GM19467 (cell line): ENCODE measurements around the gene CABP5.
"Not testable (repeated sequence)": the region's sequence is repeated elsewhere in the genome, so short reads cannot be mapped to it uniquely, and the experiment has no call there.

Source experiments
- ATAC-seq: cut with Tn5 transposase; IDR thresholded peaks from one replicate; pipeline ENCODE4 v1.9.1; 2021; ENCODE audit warnings: mild to moderate bottlenecking, moderate library complexity; ENCODE audit not compliant: unreplicated experiment

CABP5 gene

GRCh38 chr19:48043675-48044258 lies at the start of gene CABP5:
TSS of gene CABP5 (minus strand) at chr19:48044079. CDS start at chr19:48043922, 157 bp downstream.
- ATAC-seq: no peak

DNA sequence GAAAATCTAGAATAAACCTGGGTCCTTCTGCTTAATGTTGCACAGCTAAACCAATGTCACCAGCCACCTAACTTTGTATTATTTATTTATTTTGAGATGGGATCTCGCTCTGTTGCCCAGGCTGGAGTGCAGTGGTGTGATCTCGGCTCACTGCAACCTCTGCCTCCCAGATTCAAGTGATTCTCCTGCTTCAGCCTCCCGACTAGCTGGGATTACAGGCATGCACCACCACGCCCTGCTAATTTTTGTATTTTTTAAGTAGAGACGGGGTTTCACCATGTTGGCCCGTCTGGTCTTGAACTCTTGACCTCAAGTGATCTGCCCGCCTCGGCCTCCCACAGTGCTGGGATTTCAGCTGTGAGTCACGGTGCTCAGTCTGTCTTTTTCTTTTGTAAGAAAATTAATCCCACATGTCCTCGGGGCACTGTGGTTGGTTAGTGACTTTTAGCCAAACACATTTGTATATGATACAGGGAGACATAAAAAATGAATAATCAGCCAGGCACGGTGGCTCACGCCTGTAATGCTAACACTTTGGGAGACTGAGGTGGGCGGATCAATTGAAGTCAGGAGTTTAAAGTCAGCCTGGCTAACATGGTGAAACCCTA lies 47.3 kb upstream of the CABP5 start:
- not testable (repeated sequence) for ATAC-seq

GRCh38 chr19:48090281-48090802 lies 46.5 kb upstream of the CABP5 start:
- ATAC-seq: no peak

GRCh38 chr19:48088991-48089390 lies 45.1 kb upstream of the CABP5 start:
- ATAC-seq: not testable (repeated sequence)

- ATAC-seq: no peak
These were observed 42.3 kb upstream of the CABP5 start for GRCh38 chr19:48085904-48086864.

DNA sequence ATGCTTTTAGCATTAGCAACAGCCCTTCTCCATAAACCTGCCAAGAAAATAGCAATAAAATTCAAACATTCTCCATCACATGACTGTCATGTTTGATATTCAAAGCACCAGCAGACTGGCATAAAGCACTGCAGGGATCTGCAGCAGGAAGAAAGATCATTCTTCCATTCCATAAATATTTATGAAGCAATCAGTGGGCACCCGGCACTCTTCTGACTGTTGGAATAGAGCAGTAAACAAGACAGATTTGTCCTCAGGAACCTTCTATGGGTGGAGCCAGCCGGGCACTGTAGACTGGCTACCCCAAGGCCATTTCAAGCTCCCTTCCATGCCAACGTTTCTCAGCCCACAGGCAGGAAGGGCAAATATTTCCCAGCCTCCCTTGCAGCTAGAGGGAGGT lies 41.2 kb upstream of the CABP5 start:
- no peak for ATAC-seq

GRCh38 chr19:48081106-48081505 lies 37.2 kb upstream of the CABP5 start:
- no peak for ATAC-seq

GRCh38 chr19:48070177-48070769 lies 26.4 kb upstream of the CABP5 start:
- not testable (repeated sequence) for ATAC-seq

- no peak for ATAC-seq
These were observed 25.6 kb upstream of the CABP5 start for GRCh38 chr19:48069435-48069834.

GRCh38 chr19:48064509-48064908 lies 20.6 kb upstream of the CABP5 start:
- ATAC-seq: no peak

- no peak for ATAC-seq
These were observed 17.8 kb upstream of the CABP5 start for GRCh38 chr19:48061401-48062344.

- no peak for ATAC-seq
These were observed 16.5 kb upstream of the CABP5 start for GRCh38 chr19:48060381-48060780.

DNA sequence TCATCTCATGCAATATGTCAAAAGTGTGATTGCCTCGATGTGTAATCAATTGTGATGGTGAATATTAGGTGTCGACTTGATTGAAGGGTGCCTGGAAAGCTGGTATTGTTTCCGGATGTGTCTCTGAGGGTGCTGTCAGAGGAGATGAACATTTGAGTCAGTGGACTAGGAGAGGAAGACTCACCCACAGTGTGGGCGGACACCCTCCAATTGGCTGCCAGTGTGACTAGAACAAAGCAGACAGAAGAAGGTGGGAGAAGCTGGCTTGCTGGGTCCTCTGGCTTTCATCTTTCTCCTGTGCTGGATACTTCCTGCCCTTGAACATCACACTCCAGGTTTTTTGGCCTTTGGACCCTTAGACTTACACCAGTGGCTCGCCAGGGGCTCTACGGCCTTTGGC lies 15.5 kb upstream of the CABP5 start:
- ATAC-seq: no peak

DNA sequence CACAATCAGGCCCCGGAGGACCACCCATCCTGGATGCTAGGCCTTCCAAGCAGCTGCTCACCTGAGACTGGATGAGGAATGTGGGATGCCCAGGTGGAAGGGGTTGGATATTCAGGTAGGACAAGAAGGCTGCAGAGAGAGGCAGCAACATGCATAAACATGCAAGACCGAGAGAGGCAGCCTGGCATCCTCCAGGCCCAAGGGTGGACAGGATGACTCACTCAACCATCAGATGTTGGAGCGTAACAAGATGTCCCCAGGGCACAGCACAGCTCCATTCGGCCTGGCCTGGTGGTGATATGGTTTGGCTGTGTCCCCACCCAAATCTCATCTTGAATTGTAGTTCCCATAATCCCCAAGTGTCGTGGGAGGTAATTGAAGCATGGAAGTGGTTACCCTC lies 10.0 kb upstream of the CABP5 start:
- ATAC-seq: no peak

GRCh38 chr19:48053076-48053475 lies 9.2 kb upstream of the CABP5 start:
- ATAC-seq: no peak

- ATAC-seq: no peak
These were observed 7.6 kb upstream of the CABP5 start for GRCh38 chr19:48051335-48052033.

- no peak for ATAC-seq
These were observed 682 bp upstream of the CABP5 start for GRCh38 chr19:48044561-48044960.

- no peak for ATAC-seq
These were observed 1.9 kb downstream of the CABP5 start for GRCh38 chr19:48041877-48042580.

DNA sequence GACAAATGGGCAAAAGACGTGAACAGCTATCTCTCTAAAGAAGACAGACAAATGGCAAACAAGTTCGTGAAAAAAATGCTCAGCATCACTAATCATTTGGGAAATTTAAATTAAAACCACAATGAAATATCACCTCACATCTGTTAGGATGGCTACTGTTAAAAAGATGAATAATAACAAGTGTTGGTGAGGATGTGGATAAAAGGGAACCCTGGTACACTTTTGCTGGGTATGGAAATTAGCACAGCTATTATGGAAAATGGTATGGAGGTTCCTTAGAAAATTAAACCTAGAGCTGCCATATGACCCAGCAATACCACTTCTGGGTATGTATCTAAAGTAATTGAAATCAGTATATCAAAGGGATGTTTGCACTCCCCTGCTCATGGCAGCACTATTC lies 7.1 kb downstream of the CABP5 start:
- no peak for ATAC-seq
